IPS-18c (cell line): Measurements from ENCODE around the gene TMEM131L.
"Not testable (repeated sequence)": the region's sequence is repeated elsewhere in the genome, so short reads cannot be mapped to it uniquely, and the experiment has no call there.

ENCODE experiments used
- H3K4me3 ChIP-seq: 2 replicates; pipeline ENCODE4 v1.7.0; 2013; ENCODE audit warnings: low read depth, mild to moderate bottlenecking, low read length, moderate library complexity; ENCODE audit not compliant: insufficient read depth
- H3K9me3 ChIP-seq: one replicate; pipeline ENCODE4 v1.6.1; 2013; ENCODE audit warnings: mild to moderate bottlenecking, low read length, moderate library complexity; ENCODE audit not compliant: control insufficient read depth, insufficient read depth

The TMEM131L gene

GRCh38 chr4:153603258-153603657 lies 137.1 kb downstream of the TMEM131L start:
- H3K4me3 ChIP-seq, result no peak overlapping the region
- no peaks in the 10 kb centered on the region for H3K9me3 ChIP-seq

- H3K4me3 ChIP-seq, result no peak overlapping the region
- no peaks in the 10 kb centered on the region for H3K9me3 ChIP-seq
These were observed 137.7 kb downstream of the TMEM131L start for GRCh38 chr4:153603835-153604234.

GRCh38 chr4:153609070-153609469 lies 142.9 kb downstream of the TMEM131L start:
- not testable (repeated sequence) for H3K4me3 ChIP-seq, H3K9me3 ChIP-seq

- no peaks in the 10 kb centered on the region for H3K9me3 ChIP-seq
- H3K4me3 ChIP-seq, result no peak overlapping the region
These were observed 144.6 kb downstream of the TMEM131L start for GRCh38 chr4:153610623-153611376.

- H3K9me3 ChIP-seq, result no peaks in the 10 kb centered on the region
- no peak overlapping the region for H3K4me3 ChIP-seq
These were observed 145.5 kb downstream of the TMEM131L start for GRCh38 chr4:153611679-153612078.

GRCh38 chr4:153612878-153613277 lies 146.7 kb downstream of the TMEM131L start:
- H3K9me3 ChIP-seq, result no peaks in the 10 kb centered on the region
- no peak overlapping the region for H3K4me3 ChIP-seq

GRCh38 chr4:153616006-153616555 lies 149.9 kb downstream of the TMEM131L start:
- Histone ChIP-seq H3K9me3 (no peaks in the 10 kb centered on the region), H3K4me3 (no peak overlapping the region)

GRCh38 chr4:153618833-153619232 lies 152.7 kb downstream of the TMEM131L start:
- no peak overlapping the region for H3K4me3 ChIP-seq
- no peaks in the 10 kb centered on the region for H3K9me3 ChIP-seq

GRCh38 chr4:153619811-153620210 lies 153.7 kb downstream of the TMEM131L start:
- H3K4me3 ChIP-seq, result no peak overlapping the region
- no peaks in the 10 kb centered on the region for H3K9me3 ChIP-seq

GRCh38 chr4:153620352-153620751 lies 154.2 kb downstream of the TMEM131L start:
- Histone ChIP-seq H3K4me3 (no peak overlapping the region), H3K9me3 (no peaks in the 10 kb centered on the region)

- Histone ChIP-seq H3K9me3 (no peaks in the 10 kb centered on the region), H3K4me3 (no peak overlapping the region)
These were observed 155.9 kb downstream of the TMEM131L start for GRCh38 chr4:153622093-153622492.

GRCh38 chr4:153622778-153623240 lies 156.6 kb downstream of the TMEM131L start:
- H3K9me3 ChIP-seq, result no peaks in the 10 kb centered on the region
- H3K4me3 ChIP-seq, result no peak overlapping the region

GRCh38 chr4:153623491-153623890 lies 157.3 kb downstream of the TMEM131L start:
- Histone ChIP-seq H3K4me3 (no peak overlapping the region), H3K9me3 (no peaks in the 10 kb centered on the region)

GRCh38 chr4:153628796-153629315 lies 162.7 kb downstream of the TMEM131L start:
- H3K9me3 ChIP-seq, result no peaks in the 10 kb centered on the region
- no peak overlapping the region for H3K4me3 ChIP-seq

GRCh38 chr4:153629776-153630175 lies 163.6 kb downstream of the TMEM131L start:
- H3K4me3 ChIP-seq, result no peak overlapping the region

GRCh38 chr4:153634738-153635353 lies 168.7 kb downstream of the TMEM131L start:
- no peak overlapping the region for H3K4me3 ChIP-seq
- H3K9me3 ChIP-seq, result no peaks in the 10 kb centered on the region

More at GRCh38 chr4:153629776-153630175, 163.6 kb downstream of the TMEM131L start:
- H3K9me3 ChIP-seq, result no peaks in the 10 kb centered on the region

- Histone ChIP-seq H3K9me3 (no peaks in the 10 kb centered on the region), H3K4me3 (no peak overlapping the region)
These were observed 169.7 kb downstream of the TMEM131L start for GRCh38 chr4:153635846-153636245.

- Histone ChIP-seq H3K4me3 (no peak overlapping the region), H3K9me3 (no peaks in the 10 kb centered on the region)
These were observed 171.0 kb downstream of the TMEM131L start for GRCh38 chr4:153637201-153637600.
